ENCODE measurements around the gene SMIM5. TPM values are rescaled to one million over a fixed set of nuclear protein-coding genes. Genes with fewer than 3 reads are reported as not detected.

The SMIM5 gene
- total RNA-seq, 1 experiment from 2014 or later: 0.14 TPM

- Histone ChIP-seq H3K9me3 (replicated peaks) (no peaks in the 10 kb centered on the region), H3K4me3 (no peak overlapping the region), H3K27ac (no peak overlapping the region), H3K27me3 (no peaks in the 10 kb centered on the region), H3K4me1 (no peaks in the 10 kb centered on the region), H3K36me3 (peaks cover 49% of the 10 kb centered on the region)
- no peak for DNase-seq
Measured at GRCh38 chr17:75676461-75676860, 43.2 kb downstream of the SMIM5 start.

DNA sequence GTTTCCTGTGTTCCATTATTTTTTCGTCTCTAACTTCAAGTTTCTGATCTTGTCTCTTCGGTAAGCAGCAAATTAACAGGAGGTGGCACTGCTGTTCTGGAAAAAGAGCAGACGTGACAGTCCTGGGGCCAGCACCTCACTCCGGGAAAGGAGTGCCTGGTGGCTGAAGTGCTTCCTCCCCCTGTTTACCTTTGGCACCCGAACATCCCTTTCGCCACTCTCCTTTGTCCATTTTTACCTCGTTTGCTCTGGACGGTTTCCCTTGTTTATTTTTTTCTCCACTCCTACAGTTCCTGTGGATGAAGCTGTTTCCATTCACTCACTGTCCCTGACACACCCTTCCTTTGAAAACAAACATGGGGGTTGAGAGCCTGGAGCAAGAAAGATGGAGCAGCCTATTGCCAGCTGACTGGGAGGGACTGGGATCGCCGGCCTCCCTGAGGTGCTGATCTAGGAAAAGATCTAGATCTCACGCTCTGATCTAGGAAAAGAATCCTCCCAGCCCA lies 46.5 kb downstream of the SMIM5 start:
- Histone ChIP-seq H3K9me3 (replicated peaks) (no peaks in the 10 kb centered on the region), H3K4me1 (no peaks in the 10 kb centered on the region), H3K4me3 (no peak overlapping the region), H3K27ac (no peak overlapping the region), H3K36me3 (peaks cover 32% of the 10 kb centered on the region), H3K27me3 (no peaks in the 10 kb centered on the region)
- no peak for DNase-seq

GRCh38 chr17:75680431-75680830 lies 47.2 kb downstream of the SMIM5 start:
- peaks cover 32% of the 10 kb centered on the region for H3K36me3 ChIP-seq
- H3K27me3 ChIP-seq: no peaks in the 10 kb centered on the region
- H3K9me3 ChIP-seq (replicated peaks): no peaks in the 10 kb centered on the region
- H3K4me3 ChIP-seq: no peak overlapping the region
- no peaks in the 10 kb centered on the region for H3K4me1 ChIP-seq
- no peak overlapping the region for H3K27ac ChIP-seq
- DNase-seq: no peak

- H3K9me3 ChIP-seq (replicated peaks): no peaks in the 10 kb centered on the region
- H3K36me3 ChIP-seq: peaks cover 29% of the 10 kb centered on the region
- no peaks in the 10 kb centered on the region for H3K4me1 ChIP-seq
- no peak overlapping the region for H3K27ac ChIP-seq
- DNase-seq: no peak
- no peak overlapping the region for H3K4me3 ChIP-seq
- H3K27me3 ChIP-seq: no peaks in the 10 kb centered on the region
Measured at GRCh38 chr17:75681289-75681688, 48.1 kb downstream of the SMIM5 start.

GRCh38 chr17:75683583-75683982 lies 50.3 kb downstream of the SMIM5 start:
- H3K4me1 ChIP-seq: no peaks in the 10 kb centered on the region
- peaks cover 21% of the 10 kb centered on the region for H3K36me3 ChIP-seq
- DNase-seq: no peak
- no peaks in the 10 kb centered on the region for H3K9me3 ChIP-seq (replicated peaks)
- no peak overlapping the region for H3K27ac ChIP-seq
- H3K27me3 ChIP-seq: no peaks in the 10 kb centered on the region
- no peak overlapping the region for H3K4me3 ChIP-seq

GRCh38 chr17:75684249-75684648 lies 51.0 kb downstream of the SMIM5 start:
- DNase-seq: no peak
- H3K27ac ChIP-seq: no peak overlapping the region
- H3K36me3 ChIP-seq: peaks cover 21% of the 10 kb centered on the region
- no peaks in the 10 kb centered on the region for H3K9me3 ChIP-seq (replicated peaks)
- H3K27me3 ChIP-seq: no peaks in the 10 kb centered on the region
- no peaks in the 10 kb centered on the region for H3K4me1 ChIP-seq
- H3K4me3 ChIP-seq: no peak overlapping the region

- Histone ChIP-seq H3K9me3 (replicated peaks) (no peaks in the 10 kb centered on the region), H3K27ac (no peak overlapping the region), H3K36me3 (peaks cover 25% of the 10 kb centered on the region), H3K27me3 (no peaks in the 10 kb centered on the region), H3K4me1 (no peaks in the 10 kb centered on the region), H3K4me3 (no peak overlapping the region)
- DNase-seq: no peak
Measured at GRCh38 chr17:75684924-75685323, 51.7 kb downstream of the SMIM5 start.

DNA sequence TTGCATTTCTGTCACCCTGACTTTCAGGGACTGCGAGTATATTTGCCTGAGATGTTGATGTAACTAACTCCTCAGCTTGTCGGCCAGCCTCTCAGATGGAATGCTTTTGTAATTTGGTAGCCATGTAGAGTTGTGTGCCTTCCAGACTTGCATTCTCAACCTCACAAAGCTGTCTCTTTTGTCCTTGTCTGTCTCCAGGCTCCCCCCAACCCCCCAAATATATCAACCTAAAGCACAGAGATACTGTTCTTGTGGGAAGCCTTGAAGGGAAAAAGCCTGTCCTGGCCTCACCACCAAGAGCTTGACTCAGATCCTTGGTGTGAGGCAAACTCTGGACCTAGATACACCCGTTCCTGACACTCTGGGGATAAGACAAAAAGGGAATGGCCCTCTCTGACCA lies 52.3 kb downstream of the SMIM5 start:
- no peak overlapping the region for H3K27ac ChIP-seq
- no peaks in the 10 kb centered on the region for H3K27me3 ChIP-seq
- no peak for DNase-seq
- no peak overlapping the region for H3K4me3 ChIP-seq
- no peaks in the 10 kb centered on the region for H3K9me3 ChIP-seq (replicated peaks)
- peaks cover 26% of the 10 kb centered on the region for H3K36me3 ChIP-seq
- H3K4me1 ChIP-seq: no peaks in the 10 kb centered on the region; the same call in 1 of the 2 replicates

GRCh38 chr17:75688209-75688825 lies 55.1 kb downstream of the SMIM5 start:
- Histone ChIP-seq H3K36me3 (peaks cover 48% of the 10 kb centered on the region), H3K4me3 (no peak overlapping the region), H3K27ac (no peak overlapping the region), H3K9me3 (replicated peaks) (no peaks in the 10 kb centered on the region), H3K27me3 (no peaks in the 10 kb centered on the region), H3K4me1 (no peaks in the 10 kb centered on the region; the same call in 1 of the 2 replicates)
- DNase-seq: no peak

DNA sequence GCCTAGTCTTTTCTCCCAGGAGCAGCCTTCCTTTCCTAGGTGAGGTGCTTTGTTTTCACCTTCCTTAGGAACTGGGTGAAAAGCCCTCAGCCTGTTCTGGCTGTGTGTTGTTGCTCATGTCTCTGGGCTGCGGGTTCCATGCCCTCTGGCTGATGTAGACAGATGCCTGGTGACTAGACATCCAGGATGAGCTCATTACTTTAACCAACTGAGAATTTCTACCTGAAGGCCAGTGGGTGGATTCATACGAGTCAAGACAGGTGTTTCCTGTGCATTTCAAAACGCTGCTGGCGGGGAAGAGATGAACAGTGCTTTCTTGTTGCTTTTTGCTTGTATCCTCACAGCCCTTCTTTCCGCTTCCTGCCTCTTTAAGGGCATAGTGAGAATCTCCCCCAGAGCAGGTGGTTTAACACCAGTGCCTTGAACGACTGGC lies 56.2 kb downstream of the SMIM5 start:
- H3K4me3 ChIP-seq: no peak overlapping the region
- no peak overlapping the region for H3K27ac ChIP-seq
- H3K4me1 ChIP-seq: no peaks in the 10 kb centered on the region; the same call in 1 of the 2 replicates
- H3K27me3 ChIP-seq: no peaks in the 10 kb centered on the region
- peaks cover 53% of the 10 kb centered on the region for H3K36me3 ChIP-seq
- no peak for DNase-seq
- H3K9me3 ChIP-seq (replicated peaks): no peaks in the 10 kb centered on the region

Other genes with a start within 250 kb of the SMIM5 start
- gene GRB2, start 227.8 kb upstream of the SMIM5 start, total RNA-seq (2014; rRNA removed; shearing (Covaris generic)): 91.8 and 92.9 TPM in 2 replicates
- gene TMEM94, start 176.8 kb upstream of the SMIM5 start, total RNA-seq (2014; rRNA removed; shearing (Covaris generic)): 43.5 and 55.6 TPM in 2 replicates
- 6.9 and 9.3 TPM in 2 replicates for gene CASKIN2, start 117.9 kb upstream of the SMIM5 start, total RNA-seq (2014; rRNA removed; shearing (Covaris generic))
- 34.3 and 44.8 TPM in 2 replicates for gene TSEN54, start 116.9 kb upstream of the SMIM5 start, total RNA-seq (2014; rRNA removed; shearing (Covaris generic))
- gene LLGL2, start 107.7 kb upstream of the SMIM5 start, total RNA-seq (2014; rRNA removed; shearing (Covaris generic)): not detected in 2 replicates
- gene MYO15B, start 45.6 kb upstream of the SMIM5 start, total RNA-seq (2014; rRNA removed; shearing (Covaris generic)): 0.02 TPM in 1 of 2 replicates, not detected in the other
- 25.9 and 28.1 TPM in 2 replicates for gene RECQL5, start 33.7 kb downstream of the SMIM5 start, total RNA-seq (2014; rRNA removed; shearing (Covaris generic))
- gene SAP30BP, start 33.9 kb downstream of the SMIM5 start, total RNA-seq (2014; rRNA removed; shearing (Covaris generic)): 63.4 and 74.0 TPM in 2 replicates
- 4.3 and 8.8 TPM in 2 replicates for gene ITGB4, start 88.0 kb downstream of the SMIM5 start, total RNA-seq (2014; rRNA removed; shearing (Covaris generic))
- 29.0 and 31.5 TPM in 2 replicates for gene GALK1, start 131.8 kb downstream of the SMIM5 start, total RNA-seq (2014; rRNA removed; shearing (Covaris generic))
- gene UNK, start 151.4 kb downstream of the SMIM5 start, total RNA-seq (2014; rRNA removed; shearing (Covaris generic)): 40.6 and 51.4 TPM in 2 replicates
- 1.4 and 3.2 TPM in 2 replicates for gene UNC13D, start 211.0 kb downstream of the SMIM5 start, total RNA-seq (2014; rRNA removed; shearing (Covaris generic))
- 36.3 and 38.3 TPM in 2 replicates for gene WBP2, start 221.9 kb downstream of the SMIM5 start, total RNA-seq (2014; rRNA removed; shearing (Covaris generic))
- gene TRIM47, start 245.1 kb downstream of the SMIM5 start, total RNA-seq (2014; rRNA removed; shearing (Covaris generic)): 8.1 and 9.9 TPM in 2 replicates